Upper lobe of left lung (tissue), 6 donors: ENCODE measurements around the gene SLFN12L. TPM values are rescaled to one million over a fixed set of nuclear protein-coding genes. Genes with fewer than 3 reads are reported as not detected.

Experiments used
- ATAC-seq, 2 donors: fragments of 200-7000 bp; cut with Tn5 transposase; one replicate each; pipeline ENCODE4 v1.9.1; 2022; ENCODE audit warnings: mild to moderate bottlenecking in 2 of 2, moderate library complexity in 2 of 2; ENCODE audit not compliant: low FRiP score in 2 of 2
- DNase-seq, 2 donors: peaks; one replicate each; pipeline ENCODE4 v3.0.0-alpha.2; 2019 to 2020
- H3K27ac ChIP-seq, 4 donors: fragments of 200-600 bp; sonication (generic); one replicate each; pipeline ENCODE4 v1.5.1; 2016 to 2019
- H3K27me3 ChIP-seq, 4 donors: fragments of 200-600 bp; sonication (generic); one replicate each; pipeline ENCODE4 v1.5.1; 2017 to 2019
- H3K36me3 ChIP-seq, 4 donors: fragments of 200-600 bp; sonication (generic); one replicate each; pipeline ENCODE4 v1.5.1; 2016 to 2019
- H3K4me1 ChIP-seq, 4 donors: fragments of 200-600 bp; sonication (generic); one replicate each; pipeline ENCODE4 v1.5.1; 2018 to 2019
- H3K4me3 ChIP-seq, 4 donors: fragments of 200-600 bp; sonication (generic); one replicate each; pipeline ENCODE4 v1.5.1; 2017 to 2019; ENCODE audit warnings: mild to moderate bottlenecking in 2 of 4, moderate library complexity in 1 of 4
- H3K9me3 ChIP-seq, 4 donors: fragments of 200-600 bp; sonication (generic); one replicate each; pipeline ENCODE4 v1.5.1; 2018 to 2019
- CTCF ChIP-seq, 6 experiments: fragments of 450-650 bp in 4 of 6; fragments of 200-600 bp in 2 of 6; sonication (generic) in 2 of 6; IDR thresholded peaks; one replicate each; pipeline ENCODE4 v1.5.1; 2016 to 2019; ENCODE audit warnings: antibody characterized with exemption in 6 of 6
- EP300 ChIP-seq, 4 donors: sonication (generic); formaldehyde crosslinking; IDR thresholded peaks; one replicate each; pipeline ENCODE4 v1.5.1; 2017; ENCODE audit warnings: antibody characterized with exemption in 4 of 4, control low read depth in 2 of 4
- POLR2A ChIP-seq, 4 donors: fragments of 450-650 bp; IDR thresholded peaks; one replicate each; pipeline ENCODE4 v1.5.1; 2016 to 2017; ENCODE audit warnings: antibody characterized with exemption in 4 of 4, mild to moderate bottlenecking in 2 of 4
- POLR2AphosphoS5 ChIP-seq, 2 donors: sonication (generic); formaldehyde crosslinking; IDR thresholded peaks; one replicate each; pipeline ENCODE4 v1.5.1; 2017; ENCODE audit warnings: antibody characterized with exemption in 2 of 2
- WGBS, 2 donors: methylation state at CpG; one replicate each; pipeline ENCODE4 v1.1.5; 2017 to 2018; 5-methylcytosine and 5-hydroxymethylcytosine counted together
- small RNA-seq, 4 donors: library from RNA; depleted of rRNA; stranded (forward); fragments of <200 nt; gene quantifications; one replicate each; pipeline ENCODE3, GENCODE V24; 2016
- total RNA-seq, 6 donors: library from RNA; depleted of rRNA in 4 of 6; stranded (reverse); fragments of >200 nt in 4 of 6; gene quantifications; one replicate each; pipeline versions ENCODE4 v1.1.0 to v1.2.1, GENCODE V29; 2016 to 2021
- donor health status: DM: no; HTN: no; CAD: no; lungs with moderate emphysema.
- donor health status: DM: no; HTN: yes; CAD: no; lungs with severe emphysema.

SLFN12L gene
- total RNA-seq, 6 donors from 2014 or later = 2.5 to 26.2 (median 5.9) TPM

GRCh38 chr17:35429702-35430101, 107.8 kb downstream of the SLFN12L start:
- H3K9me3 ChIP-seq = no peaks in the 10 kb centered on the region
- no peak for DNase-seq
- no peak overlapping the region for H3K27ac ChIP-seq
- H3K4me1 ChIP-seq = peaks cover 21 to 35% (median 26%) of the 10 kb centered on the region in 4 donors
- TF ChIP-seq EP300 (IDR thresholded peaks at IDR 0.05) (no peak), CTCF (IDR thresholded peaks at IDR 0.05) (no peak), POLR2A (IDR thresholded peaks at IDR 0.05) (no peak)
- no peak for ATAC-seq
- no peaks in the 10 kb centered on the region for H3K27me3 ChIP-seq
- no peak overlapping the region for H3K4me3 ChIP-seq
- 95 to 96% methylated on average over 2 of the region's 2 CpGs for WGBS, 2 donors
- no peaks in the 10 kb centered on the region for H3K36me3 ChIP-seq

DNA sequence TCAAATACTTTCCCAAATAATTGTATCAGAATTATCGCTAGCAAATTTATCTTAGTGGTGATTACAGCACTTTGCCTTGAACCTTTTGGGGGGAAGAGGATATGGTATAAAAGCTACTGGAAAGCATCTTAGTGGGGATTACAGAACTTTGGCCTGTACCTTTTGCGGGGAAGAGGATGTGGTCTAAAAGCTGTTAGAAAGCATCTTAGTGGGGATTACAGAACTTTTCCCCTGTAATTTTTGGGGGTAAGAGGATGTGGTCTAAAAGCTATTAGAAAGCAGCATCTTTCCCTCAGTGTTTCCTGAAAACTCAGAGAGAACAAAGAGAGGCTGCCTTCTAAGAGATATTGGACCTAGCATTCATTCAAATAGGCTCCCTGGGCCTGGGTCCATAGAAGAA, 109.2 kb downstream of the SLFN12L start:
- Histone ChIP-seq H3K36me3 (no peaks in the 10 kb centered on the region), H3K4me1 (peaks cover 12 to 26% (median 18%) of the 10 kb centered on the region in 4 donors), H3K4me3 (no peak overlapping the region), H3K27ac (no peak overlapping the region), H3K27me3 (no peaks in the 10 kb centered on the region), H3K9me3 (no peaks in the 10 kb centered on the region)
- ATAC-seq = no peak
- DNase-seq = no peak
- no peak for TF ChIP-seq POLR2A (IDR thresholded peaks at IDR 0.05)
- no peak for TF ChIP-seq POLR2AphosphoS5 (IDR thresholded peaks at IDR 0.05)
- no peak for TF ChIP-seq EP300 (IDR thresholded peaks at IDR 0.05)
- no peak for TF ChIP-seq CTCF (IDR thresholded peaks at IDR 0.05)
- 73 to 83% methylated on average over 2 of the region's 2 CpGs for WGBS, 2 donors

- H3K27me3 ChIP-seq = no peaks in the 10 kb centered on the region
- no peak overlapping the region for H3K4me3 ChIP-seq
- no peak for ATAC-seq
- no peak overlapping the region for H3K27ac ChIP-seq
- no peak for DNase-seq
- H3K36me3 ChIP-seq = peaks cover 0 to 30% (median 3%) of the 10 kb centered on the region in 4 donors
- no peaks in the 10 kb centered on the region for H3K4me1 ChIP-seq
- TF ChIP-seq POLR2AphosphoS5 (IDR thresholded peaks at IDR 0.05) (no peak), EP300 (IDR thresholded peaks at IDR 0.05) (no peak), POLR2A (IDR thresholded peaks at IDR 0.05) (no peak), CTCF (IDR thresholded peaks at IDR 0.05) (no peak)
- H3K9me3 ChIP-seq = no peaks in the 10 kb centered on the region
- 92 to 94% methylated on average over 4 of the region's 4 CpGs for WGBS, 2 donors
Measured at GRCh38 chr17:35423761-35424160, 113.7 kb downstream of the SLFN12L start.

Small RNA genes lying within 50 kb of the gene (small RNA-seq; reads per million reads assigned to genes)
- gene AC015911.1 (0 reads per million in 4 donors), gene SNORD7 (131 to 323 (median 257) reads per million in 4 donors)

Other genes starting within 250 kb of the SLFN12L start
- 100 to 1,000 TPM in 2 of 6 donors, 10 to 100 TPM in 4; 33.6 to 101 (median 57.0) TPM for gene SLFN11, start 164.1 kb downstream of the SLFN12L start, total RNA-seq
- gene SLFN12, start 105.2 kb downstream of the SLFN12L start, total RNA-seq = 10 to 100 TPM in 5 of 6 donors, 1 to 10 TPM in 1; 7.0 to 26.2 (median 12.3) TPM
- gene SLFN13, start 88.9 kb downstream of the SLFN12L start, total RNA-seq = 10 to 100 TPM in 4 of 6 donors, 1 to 10 TPM in 2; 9.1 to 46.8 (median 19.2) TPM
- gene SLFN14, start 23.1 kb upstream of the SLFN12L start, total RNA-seq = 1 to 10 TPM in 1 of 6 donors, under 1 TPM in 4, not detected in 1; 0.09 to 1.8 (median 0.30) TPM
- gene PEX12, start 40.9 kb upstream of the SLFN12L start, total RNA-seq = 1 to 10 TPM; 3.8 to 6.6 (median 5.2) TPM
- gene AP2B1, start 49.6 kb upstream of the SLFN12L start, total RNA-seq = 100 to 1,000 TPM in 3 of 6 donors, 10 to 100 TPM in 3; 52.7 to 140 (median 101) TPM
- 1 to 10 TPM; 1.0 to 4.1 (median 1.7) TPM for gene RASL10B, start 194.0 kb upstream of the SLFN12L start, total RNA-seq
- 1 to 10 TPM in 5 of 6 donors, under 1 TPM in 1; 0.37 to 7.4 (median 3.3) TPM for gene GAS2L2, start 215.6 kb upstream of the SLFN12L start, total RNA-seq
- 1 to 10 TPM in 1 of 6 donors, under 1 TPM in 1, not detected in 4; 0.46 to 1.1 TPM for gene C17orf50, start 223.2 kb upstream of the SLFN12L start, total RNA-seq